Ectodermal cell (in vitro differentiated cells): ENCODE data around the gene BAZ2B.

Experiments
- H3K27ac ChIP-seq: 2 replicates; pipeline ENCODE4 v1.7.0; 2013; ENCODE audit warnings: mild to moderate bottlenecking, low read depth, low read length; ENCODE audit not compliant: insufficient read depth, poor library complexity, severe bottlenecking
- H3K27me3 ChIP-seq: 2 replicates; pipeline ENCODE4 v1.7.0; 2013; ENCODE audit warnings: mild to moderate bottlenecking, low read length; ENCODE audit not compliant: insufficient read depth, control insufficient read depth, poor library complexity, severe bottlenecking
- H3K36me3 ChIP-seq: one replicate; pipeline ENCODE4 v1.7.0; 2013; ENCODE audit warnings: low read length; ENCODE audit not compliant: control insufficient read depth, insufficient read depth
- H3K4me1 ChIP-seq: one replicate; pipeline ENCODE4 v1.7.0; 2013; ENCODE audit warnings: low read length; ENCODE audit not compliant: control insufficient read depth, insufficient read depth
- H3K4me3 ChIP-seq: 2 replicates; pipeline ENCODE4 v1.7.0; 2013; ENCODE audit warnings: low read depth, low read length, control low read depth; ENCODE audit not compliant: insufficient read depth
- H3K9me3 ChIP-seq: 2 replicates; pipeline ENCODE4 v1.7.0; 2013; ENCODE audit warnings: mild to moderate bottlenecking, low read length, moderate library complexity; ENCODE audit not compliant: control insufficient read depth
- WGBS, 2 experiments: methylation state at CpG; one replicate each; pipeline ENCODE4 v1.1.7; 2013; ENCODE audit warnings: missing lambda C conversion rate in 2 of 2; 5-methylcytosine and 5-hydroxymethylcytosine counted together

Gene BAZ2B

GRCh38 chr2:159585622-159586021 lies 30.7 kb downstream of the BAZ2B start:
- no peaks in the 10 kb centered on the region for H3K4me1 ChIP-seq
- H3K27me3 ChIP-seq: no peaks in the 10 kb centered on the region
- no peak overlapping the region for H3K4me3 ChIP-seq
- H3K36me3 ChIP-seq: peaks cover 8% of the 10 kb centered on the region
- no peak overlapping the region for H3K27ac ChIP-seq
- no peaks in the 10 kb centered on the region for H3K9me3 ChIP-seq

- 89 to 92% methylated on average over 2 of the region's 2 CpGs for WGBS, 2 experiments
- H3K36me3 ChIP-seq: peaks cover 8% of the 10 kb centered on the region
- no peak overlapping the region for H3K4me3 ChIP-seq
- no peaks in the 10 kb centered on the region for H3K9me3 ChIP-seq
- no peak overlapping the region for H3K27ac ChIP-seq
- H3K4me1 ChIP-seq: no peaks in the 10 kb centered on the region
- H3K27me3 ChIP-seq: no peaks in the 10 kb centered on the region
These were observed 31.6 kb downstream of the BAZ2B start for GRCh38 chr2:159584796-159585195.

- no peaks in the 10 kb centered on the region for H3K27me3 ChIP-seq
- WGBS, 2 experiments: 50 to 67% methylated on average over 2 to 3 of the region's 3 CpGs
- H3K4me1 ChIP-seq: no peaks in the 10 kb centered on the region
- no peaks in the 10 kb centered on the region for H3K36me3 ChIP-seq
- H3K27ac ChIP-seq: no peak overlapping the region
- no peak overlapping the region for H3K4me3 ChIP-seq
- H3K9me3 ChIP-seq: no peaks in the 10 kb centered on the region
These were observed 42.3 kb downstream of the BAZ2B start for GRCh38 chr2:159573846-159574606.

GRCh38 chr2:159573294-159573693 lies 43.1 kb downstream of the BAZ2B start:
- Histone ChIP-seq H3K36me3 (no peaks in the 10 kb centered on the region), H3K4me3 (no peak overlapping the region), H3K4me1 (no peaks in the 10 kb centered on the region), H3K9me3 (no peaks in the 10 kb centered on the region), H3K27ac (no peak overlapping the region), H3K27me3 (no peaks in the 10 kb centered on the region)
- 96 to 99% methylated on average over 3 to 4 of the region's 4 CpGs for WGBS, 2 experiments

GRCh38 chr2:159572459-159572858 lies 43.9 kb downstream of the BAZ2B start:
- Histone ChIP-seq H3K27me3 (no peaks in the 10 kb centered on the region), H3K4me3 (no peak overlapping the region), H3K4me1 (no peaks in the 10 kb centered on the region), H3K27ac (no peak overlapping the region), H3K9me3 (no peaks in the 10 kb centered on the region), H3K36me3 (no peaks in the 10 kb centered on the region)

- H3K9me3 ChIP-seq: no peaks in the 10 kb centered on the region
- no peaks in the 10 kb centered on the region for H3K36me3 ChIP-seq
- no peaks in the 10 kb centered on the region for H3K4me1 ChIP-seq
- 95 to 96% methylated on average over 3 of the region's 3 CpGs for WGBS, 2 experiments
- no peak overlapping the region for H3K4me3 ChIP-seq
- no peaks in the 10 kb centered on the region for H3K27me3 ChIP-seq
- no peak overlapping the region for H3K27ac ChIP-seq
These were observed 44.6 kb downstream of the BAZ2B start for GRCh38 chr2:159571540-159572260.

- H3K4me3 ChIP-seq: no peak overlapping the region
- H3K36me3 ChIP-seq: no peaks in the 10 kb centered on the region
- H3K27me3 ChIP-seq: no peaks in the 10 kb centered on the region
- no peaks in the 10 kb centered on the region for H3K4me1 ChIP-seq
- H3K27ac ChIP-seq: no peak overlapping the region
- H3K9me3 ChIP-seq: no peaks in the 10 kb centered on the region
These were observed 52.3 kb downstream of the BAZ2B start for GRCh38 chr2:159564081-159564480.

- H3K4me3 ChIP-seq: no peak overlapping the region
- H3K27me3 ChIP-seq: no peaks in the 10 kb centered on the region
- H3K4me1 ChIP-seq: no peaks in the 10 kb centered on the region
- H3K27ac ChIP-seq: no peak overlapping the region
- no peaks in the 10 kb centered on the region for H3K36me3 ChIP-seq
- no peaks in the 10 kb centered on the region for H3K9me3 ChIP-seq
- 93 to 100% methylated on average over 2 of the region's 2 CpGs for WGBS, 2 experiments
These were observed 54.1 kb downstream of the BAZ2B start for GRCh38 chr2:159562248-159562647.

- WGBS, 2 experiments: 94 to 98% methylated on average over 2 of the region's 2 CpGs
- no peak overlapping the region for H3K27ac ChIP-seq
These were observed 54.6 kb downstream of the BAZ2B start for GRCh38 chr2:159561786-159562185.

GRCh38 chr2:159561242-159561641 lies 55.1 kb downstream of the BAZ2B start:
- no peak overlapping the region for H3K4me3 ChIP-seq
- H3K27ac ChIP-seq: no peak overlapping the region
- no peaks in the 10 kb centered on the region for H3K4me1 ChIP-seq

More at GRCh38 chr2:159561786-159562185, 54.6 kb downstream of the BAZ2B start:
- H3K36me3 ChIP-seq: no peaks in the 10 kb centered on the region
- no peaks in the 10 kb centered on the region for H3K9me3 ChIP-seq
- no peaks in the 10 kb centered on the region for H3K27me3 ChIP-seq
- no peak overlapping the region for H3K4me3 ChIP-seq
- no peaks in the 10 kb centered on the region for H3K4me1 ChIP-seq

More at GRCh38 chr2:159561242-159561641, 55.1 kb downstream of the BAZ2B start:
- H3K27me3 ChIP-seq: no peaks in the 10 kb centered on the region
- H3K9me3 ChIP-seq: no peaks in the 10 kb centered on the region
- H3K36me3 ChIP-seq: no peaks in the 10 kb centered on the region
